Stimulated activated naive CD8-positive, alpha-beta T cell treated with anti-CD3 and anti-CD28 coated beads, Interleukin-15, Interleukin-2, amounts not matched to agents 100 U/mL and 50 U/mL, for 24 hours (primary cell): ENCODE measurements around the gene SEMA3E.
"Not testable (repeated sequence)": the region's sequence is repeated elsewhere in the genome, so short reads cannot be mapped to it uniquely, and the experiment has no call there.

Source experiments
- ATAC-seq: fragments of 150-1000 bp; cut with Tn5 transposase; one replicate; pipeline ENCODE4 v1.10.0; 2021
- DNase-seq: peaks from one replicate; pipeline ENCODE4 v3.0.0; 2021

SEMA3E gene

GRCh38 chr7:83451501-83452045, 197.4 kb downstream of the SEMA3E start:
- DNase-seq (no peak), ATAC-seq (no peak)

GRCh38 chr7:83449781-83450180, 199.2 kb downstream of the SEMA3E start:
- ATAC-seq (no peak), DNase-seq (no peak)

- no peak for ATAC-seq
- no peak for DNase-seq
These were observed 201.3 kb downstream of the SEMA3E start for GRCh38 chr7:83447681-83448080.

GRCh38 chr7:83446102-83446669, 202.8 kb downstream of the SEMA3E start:
- no peak for DNase-seq
- ATAC-seq: no peak

GRCh38 chr7:83442911-83443310, 206.0 kb downstream of the SEMA3E start:
- DNase-seq (no peak), ATAC-seq (no peak)

GRCh38 chr7:83439026-83439425, 209.9 kb downstream of the SEMA3E start:
- ATAC-seq: no peak

GRCh38 chr7:83430289-83430688, 218.7 kb downstream of the SEMA3E start:
- DNase-seq, ATAC-seq: not testable (repeated sequence)

More at GRCh38 chr7:83439026-83439425, 209.9 kb downstream of the SEMA3E start:
- no peak for DNase-seq

- DNase-seq (no peak), ATAC-seq (no peak)
These were observed 219.4 kb downstream of the SEMA3E start for GRCh38 chr7:83429493-83429892.

- DNase-seq: no peak
- ATAC-seq: no peak
These were observed 221.1 kb downstream of the SEMA3E start for GRCh38 chr7:83427884-83428283.

- ATAC-seq: no peak
- no peak for DNase-seq
These were observed 222.6 kb downstream of the SEMA3E start for GRCh38 chr7:83426325-83426724.

GRCh38 chr7:83419013-83419412, 229.9 kb downstream of the SEMA3E start:
- DNase-seq (no peak), ATAC-seq (no peak)

GRCh38 chr7:83415840-83416239, 233.1 kb downstream of the SEMA3E start:
- DNase-seq: no peak

GRCh38 chr7:83414947-83415346, 234.0 kb downstream of the SEMA3E start:
- no peak for DNase-seq
- no peak for ATAC-seq

More at GRCh38 chr7:83415840-83416239, 233.1 kb downstream of the SEMA3E start:
- ATAC-seq: no peak

GRCh38 chr7:83413831-83414230, 235.1 kb downstream of the SEMA3E start:
- ATAC-seq: no peak
- no peak for DNase-seq

GRCh38 chr7:83413424-83413823, 235.5 kb downstream of the SEMA3E start:
- ATAC-seq (no peak), DNase-seq (no peak)

GRCh38 chr7:83410989-83411591, 237.8 kb downstream of the SEMA3E start:
- ATAC-seq (no peak), DNase-seq (no peak)

- ATAC-seq: no peak
- no peak for DNase-seq
These were observed 254.2 kb downstream of the SEMA3E start for GRCh38 chr7:83394776-83395175.

GRCh38 chr7:83388436-83388835, 260.5 kb downstream of the SEMA3E start:
- no peak for ATAC-seq
- no peak for DNase-seq

GRCh38 chr7:83366629-83367028, 282.3 kb downstream of the SEMA3E start:
- no peak for ATAC-seq
- no peak for DNase-seq

GRCh38 chr7:83365746-83366145, 283.2 kb downstream of the SEMA3E start:
- ATAC-seq (no peak), DNase-seq (no peak)

GRCh38 chr7:83362871-83363550, 285.9 kb downstream of the SEMA3E start:
- ATAC-seq (no peak), DNase-seq (no peak)

GRCh38 chr7:83359108-83359507, 289.8 kb downstream of the SEMA3E start:
- DNase-seq: no peak
- ATAC-seq: no peak

- DNase-seq: no peak
- ATAC-seq: no peak
These were observed 293.8 kb downstream of the SEMA3E start for GRCh38 chr7:83355143-83355542.
